GM19238 (cell line): ENCODE measurements around the gene IL10RB.
"Not testable (repeated sequence)": the region's sequence is repeated elsewhere in the genome, so short reads cannot be mapped to it uniquely, and the experiment has no call there.

Source experiments
- DNase-seq: peaks from one replicate; pipeline ENCODE4 v3.0.0; 2011; ENCODE audit warnings: low spot score; ENCODE audit not compliant: insufficient read length

Gene IL10RB

GRCh38 chr21:33300701-33301631 is 34.8 kb downstream of the IL10RB start:
- DNase-seq = no peak

GRCh38 chr21:33301632-33302002 is 35.5 kb downstream of the IL10RB start:
- DNase-seq = no peak

- no peak for DNase-seq
Measured at GRCh38 chr21:33302055-33302454, 35.9 kb downstream of the IL10RB start.

DNA sequence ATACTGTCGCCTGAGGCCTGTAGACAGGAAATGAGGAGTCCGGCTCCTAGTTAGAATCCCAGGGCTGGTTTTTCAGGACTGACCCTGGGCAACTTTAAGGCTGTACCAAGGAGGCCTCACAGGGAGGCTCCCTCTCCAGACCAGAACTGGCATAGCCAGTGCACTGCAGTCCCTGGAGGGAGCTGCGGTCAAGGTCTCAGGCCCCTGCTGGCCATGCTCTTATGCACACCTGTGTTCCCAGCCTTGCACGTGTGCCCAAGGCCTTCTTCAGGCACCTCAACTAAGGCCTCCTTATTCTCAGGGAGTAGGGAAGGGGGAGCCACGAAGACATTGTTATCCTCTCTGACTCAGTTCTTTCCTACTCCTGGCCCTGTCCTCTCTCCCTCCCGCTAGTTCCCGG is 36.6 kb downstream of the IL10RB start:
- DNase-seq = no peak

DNA sequence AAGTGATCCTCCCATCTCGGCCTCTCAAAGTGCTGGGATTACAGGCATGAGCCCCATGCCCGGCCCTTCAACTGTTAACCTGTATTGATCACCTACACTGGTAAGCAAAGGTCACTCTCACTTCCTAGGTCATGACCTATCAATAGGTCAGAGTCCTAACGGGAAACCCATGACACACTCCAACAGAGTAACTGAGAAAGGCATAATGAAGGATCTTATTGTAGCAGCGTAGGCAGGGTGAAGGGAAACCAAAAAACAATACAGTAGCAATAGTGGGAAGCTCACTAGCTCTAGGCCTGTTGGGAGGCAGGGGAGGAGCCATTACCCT is 39.1 kb downstream of the IL10RB start:
- DNase-seq = no peak

DNA sequence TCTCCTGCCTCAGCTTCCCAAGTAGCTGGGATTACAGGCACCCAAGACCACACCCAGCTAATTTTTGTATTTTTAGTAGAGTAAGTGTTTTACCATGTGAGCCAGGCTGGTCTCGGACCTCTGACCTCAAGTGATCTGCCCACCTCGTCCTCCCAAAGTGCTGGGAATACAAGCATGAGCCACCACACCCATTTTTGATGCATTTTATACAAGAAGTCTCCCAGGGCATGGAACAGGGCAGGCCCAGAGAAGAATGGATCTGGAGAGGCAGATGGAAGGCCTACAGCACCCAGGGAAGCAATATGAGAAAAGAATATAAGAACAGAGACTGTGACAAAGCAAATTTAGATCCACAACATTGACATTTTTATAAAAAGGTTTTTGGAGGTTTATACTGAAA is 39.8 kb downstream of the IL10RB start:
- no peak for DNase-seq

- DNase-seq = peak; percentile 42
Measured at GRCh38 chr21:33308586-33309490, 42.7 kb downstream of the IL10RB start.

GRCh38 chr21:33309778-33310177 is 43.6 kb downstream of the IL10RB start:
- no peak for DNase-seq

- DNase-seq = no peak
Measured at GRCh38 chr21:33312121-33312520, 46.0 kb downstream of the IL10RB start.

GRCh38 chr21:33313183-33313582 is 47.0 kb downstream of the IL10RB start:
- no peak for DNase-seq

DNA sequence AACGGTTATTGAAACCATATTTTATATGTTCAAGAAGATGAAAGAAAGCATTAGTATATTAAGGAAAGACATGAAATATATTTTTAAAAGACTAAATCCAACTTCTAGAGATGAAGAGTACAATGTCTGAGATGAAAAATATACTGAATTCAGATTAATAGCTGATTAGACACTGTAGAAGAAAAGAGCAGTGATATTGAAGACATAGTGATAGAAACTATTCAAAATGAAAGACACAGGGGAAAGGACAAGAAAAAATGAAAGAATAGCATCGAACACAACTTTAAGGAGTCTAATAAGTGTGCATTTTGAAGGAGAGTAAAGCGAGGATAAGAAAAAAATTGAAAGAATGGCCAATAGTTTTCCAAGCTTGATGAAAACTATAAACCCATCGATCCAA is 47.4 kb downstream of the IL10RB start:
- DNase-seq = no peak

DNA sequence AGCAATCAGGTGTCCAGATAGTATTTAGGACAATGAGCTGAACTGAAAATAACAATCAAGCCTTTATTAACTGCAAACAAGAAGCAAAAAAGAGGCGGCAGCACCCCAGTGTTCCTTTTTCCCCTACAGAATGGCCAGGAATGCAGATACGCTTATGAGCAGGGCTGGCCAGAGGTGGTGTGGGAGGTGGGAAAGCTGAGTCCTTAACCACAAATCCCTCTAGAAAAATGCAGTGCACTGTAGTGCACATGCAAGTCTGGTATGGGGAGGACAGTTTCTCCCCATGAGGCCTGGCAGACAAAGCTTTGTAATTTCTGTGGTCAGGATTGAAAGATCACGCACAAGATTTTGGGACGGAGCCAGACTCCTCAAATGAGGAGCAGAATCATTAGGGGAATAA is 47.9 kb downstream of the IL10RB start:
- DNase-seq = no peak

- DNase-seq = no peak
Measured at GRCh38 chr21:33315946-33316710, 50.0 kb downstream of the IL10RB start.

DNA sequence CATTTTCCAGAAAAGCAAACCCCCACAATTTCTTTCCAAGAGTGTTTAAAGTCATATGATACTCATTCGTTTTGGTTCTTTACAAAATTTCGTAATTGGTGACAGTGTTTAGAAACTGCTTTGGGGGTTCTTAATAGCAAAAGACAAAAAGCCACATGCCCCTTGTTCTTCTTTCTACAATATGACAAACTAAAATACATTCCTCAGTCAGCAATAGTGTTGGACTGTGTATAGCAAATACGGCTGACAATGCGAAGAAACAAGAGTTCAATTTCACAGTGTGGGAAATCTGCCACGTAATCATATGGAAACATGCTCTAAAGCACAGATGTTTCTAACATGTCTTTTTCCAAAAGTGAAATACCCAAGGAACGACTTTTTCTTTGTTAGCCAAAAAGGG is 51.0 kb downstream of the IL10RB start:
- no peak for DNase-seq

- no peak for DNase-seq
Measured at GRCh38 chr21:33317786-33318486, 51.8 kb downstream of the IL10RB start.

DNA sequence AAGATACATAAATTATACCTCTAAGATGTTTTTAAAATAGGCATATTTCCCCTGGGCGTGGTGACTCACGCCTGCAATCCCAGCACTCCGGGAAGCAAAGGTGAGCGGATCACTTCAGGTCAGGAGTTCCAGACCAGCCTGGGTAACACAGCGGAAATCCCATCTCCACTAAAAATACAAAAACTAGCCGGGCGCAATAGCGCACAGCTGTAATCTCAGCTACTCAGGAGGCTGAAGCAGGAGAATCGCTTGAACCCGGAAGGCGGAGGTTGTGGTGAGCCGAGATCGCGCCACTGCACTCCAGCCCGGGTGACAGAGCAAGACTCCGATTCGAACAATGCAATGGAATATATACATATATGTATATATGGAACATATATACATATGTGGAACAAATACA is 54.8 kb downstream of the IL10RB start:
- DNase-seq = not testable (repeated sequence)

GRCh38 chr21:33323610-33324009 is 57.4 kb downstream of the IL10RB start:
- not testable (repeated sequence) for DNase-seq

- DNase-seq = peak; percentile 80
Measured at GRCh38 chr21:33324291-33325221, 58.4 kb downstream of the IL10RB start, which contains the start of gene IFNAR1. Gene IFNAR1 (plus strand): TSS chr21:33324970. CDS start chr21:33325056, 86 bp downstream.

GRCh38 chr21:33325222-33326067 is 59.3 kb downstream of the IL10RB start:
- DNase-seq = no peak
